K562 (cell line): ENCODE data around the gene TM4SF5. TPM values are rescaled to one million over a fixed set of nuclear protein-coding genes. Genes with fewer than 3 reads are reported as not detected.

Experiments used
- CHD2 ChIP-seq: IDR thresholded peaks from 2 replicates; pipeline ENCODE4 v1.6.1; 2011; ENCODE audit warnings: low read depth, low read length
- HNRNPK ChIP-seq: fragments of 200-400 bp; formaldehyde crosslinking; IDR thresholded peaks from one replicate; pipeline ENCODE4 v1.6.1; 2018; ENCODE audit warnings: mild to moderate bottlenecking, low read depth, low read length; ENCODE audit not compliant: poor library complexity, severe bottlenecking
- MTA1 ChIP-seq: fragments of 450-650 bp; IDR thresholded peaks from 2 replicates; pipeline ENCODE4 v1.6.1; 2017; ENCODE audit warnings: borderline replicate concordance
- NFXL1 ChIP-seq: fragments of 450-650 bp; formaldehyde crosslinking; IDR thresholded peaks from 2 replicates; pipeline ENCODE4 v1.4.0; 2021; ENCODE audit warnings: mild to moderate bottlenecking
- TBL1XR1 ChIP-seq, 2 experiments: IDR thresholded peaks; 2 replicates each; pipeline ENCODE4 v1.6.1; 2012; ENCODE audit warnings: improper control_type of control experiment in 2 of 2, low read length in 2 of 2, mild to moderate bottlenecking in 1 of 2
- ZNF766 ChIP-seq: fragments of 200-800 bp; sonication (Bioruptor generic); conservative IDR thresholded peaks from 2 replicates; pipeline ENCODE4 v1.6.1; 2016; ENCODE audit warnings: missing genetic modification characterization, missing compliant biosample characterization
- polyA plus RNA-seq, 8 experiments: library from polyadenylated mRNA; depleted of rRNA in 4 of 8; stranded (reverse) in 5 of 8; unstranded in 3 of 8; fragments of >200 nt; fragmentation: Nextera tagmentation in 2 of 8; fragmentation: Illumina TruSeq in 1 of 8; extraction: Ambion mirVana in 2 of 8; extraction: Trizol in 1 of 8; gene quantifications; 2 replicates each; pipeline versions ENCODE4 v1.2.1 to v1.2.3, GENCODE V29; 2011 to 2014; ENCODE audit warnings: inconsistent platforms in 1 of 8, missing spikeins in 1 of 8
- total RNA-seq, 7 experiments: library from RNA; depleted of rRNA in 6 of 7; stranded (reverse); fragments of >200 nt in 6 of 7; fragmentation: Illumina TruSeq in 2 of 7; extraction: Trizol in 2 of 7; gene quantifications; 2 replicates each; pipeline versions ENCODE4 v1.2.1 to v1.2.3, GENCODE V29; 2011 to 2021; ENCODE audit warnings: low replicate concordance in 1 of 7
- TF ChIP-seq, protein P1 (sequence below), 2 experiments: fragments of 450-650 bp in 1 of 2; sonication (generic) in 1 of 2; formaldehyde crosslinking in 1 of 2; IDR thresholded peaks; 2 replicates each; pipeline versions ENCODE4 v1.7.1 to v1.9.0; 2016 to 2022; ENCODE audit warnings: inconsistent platforms in 1 of 2, mild to moderate bottlenecking in 1 of 2, missing genetic modification reagents in 1 of 2

The TM4SF5 gene
- total and polyA plus RNA-seq, 9 of the 15 experiments (the other 6 are each of a cell fraction or from before 2014, with no cell fraction given): not detected

DNA sequence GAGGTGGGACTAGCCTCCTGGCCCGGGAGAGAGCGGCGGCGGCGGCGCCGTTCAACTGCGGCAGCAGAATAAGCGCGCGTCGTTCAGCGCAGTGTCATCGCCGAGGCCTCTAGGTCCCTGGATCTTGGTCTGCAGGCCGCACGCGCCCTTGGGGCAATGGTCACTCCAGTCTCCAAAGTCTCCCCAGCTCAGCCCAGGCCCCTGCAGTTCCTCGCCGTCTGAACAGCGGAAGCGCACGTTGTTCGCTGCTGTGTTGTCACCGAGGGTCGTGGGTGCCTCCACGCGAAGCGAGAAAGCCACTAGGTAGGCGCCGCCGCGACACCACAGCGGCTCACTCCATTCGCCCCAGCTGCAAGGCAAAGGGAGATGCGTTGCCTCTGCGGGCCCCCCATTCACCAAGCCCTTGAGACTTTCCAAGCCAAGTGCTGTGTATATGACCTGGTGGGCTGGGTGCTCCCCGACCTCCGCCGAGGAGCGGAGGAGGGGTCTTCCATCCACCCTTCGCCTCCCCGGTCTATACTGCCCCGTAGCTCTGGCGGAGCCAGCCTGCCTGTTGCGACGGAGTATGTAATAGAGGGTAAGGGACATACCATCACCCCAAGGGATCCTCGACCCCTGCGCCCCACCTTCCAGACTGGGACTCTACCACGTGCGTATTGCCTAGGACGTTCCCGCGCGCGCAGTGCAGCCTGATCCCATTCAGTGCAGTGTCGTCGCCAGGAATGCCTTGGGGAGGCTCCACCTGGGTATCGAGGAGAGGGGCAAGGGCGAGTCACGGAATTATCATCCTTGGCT lies 13.8 kb downstream of the TM4SF5 start (continued):
- no peak for TF ChIP-seq MTA1
- no peak for TF ChIP-seq TBL1XR1 (IDR thresholded peaks at IDR 0.05; ENCODE audit: low read length in 2 of 2)
- TF ChIP-seq ZNF766 (CRISPR knock-in tag): no peak
- TF ChIP-seq NFXL1 (CRISPR knock-in tag): no peak
- no peak for TF ChIP-seq HNRNPK
- TF ChIP-seq CHD2: no peak
- TF ChIP-seq, protein P1, sequence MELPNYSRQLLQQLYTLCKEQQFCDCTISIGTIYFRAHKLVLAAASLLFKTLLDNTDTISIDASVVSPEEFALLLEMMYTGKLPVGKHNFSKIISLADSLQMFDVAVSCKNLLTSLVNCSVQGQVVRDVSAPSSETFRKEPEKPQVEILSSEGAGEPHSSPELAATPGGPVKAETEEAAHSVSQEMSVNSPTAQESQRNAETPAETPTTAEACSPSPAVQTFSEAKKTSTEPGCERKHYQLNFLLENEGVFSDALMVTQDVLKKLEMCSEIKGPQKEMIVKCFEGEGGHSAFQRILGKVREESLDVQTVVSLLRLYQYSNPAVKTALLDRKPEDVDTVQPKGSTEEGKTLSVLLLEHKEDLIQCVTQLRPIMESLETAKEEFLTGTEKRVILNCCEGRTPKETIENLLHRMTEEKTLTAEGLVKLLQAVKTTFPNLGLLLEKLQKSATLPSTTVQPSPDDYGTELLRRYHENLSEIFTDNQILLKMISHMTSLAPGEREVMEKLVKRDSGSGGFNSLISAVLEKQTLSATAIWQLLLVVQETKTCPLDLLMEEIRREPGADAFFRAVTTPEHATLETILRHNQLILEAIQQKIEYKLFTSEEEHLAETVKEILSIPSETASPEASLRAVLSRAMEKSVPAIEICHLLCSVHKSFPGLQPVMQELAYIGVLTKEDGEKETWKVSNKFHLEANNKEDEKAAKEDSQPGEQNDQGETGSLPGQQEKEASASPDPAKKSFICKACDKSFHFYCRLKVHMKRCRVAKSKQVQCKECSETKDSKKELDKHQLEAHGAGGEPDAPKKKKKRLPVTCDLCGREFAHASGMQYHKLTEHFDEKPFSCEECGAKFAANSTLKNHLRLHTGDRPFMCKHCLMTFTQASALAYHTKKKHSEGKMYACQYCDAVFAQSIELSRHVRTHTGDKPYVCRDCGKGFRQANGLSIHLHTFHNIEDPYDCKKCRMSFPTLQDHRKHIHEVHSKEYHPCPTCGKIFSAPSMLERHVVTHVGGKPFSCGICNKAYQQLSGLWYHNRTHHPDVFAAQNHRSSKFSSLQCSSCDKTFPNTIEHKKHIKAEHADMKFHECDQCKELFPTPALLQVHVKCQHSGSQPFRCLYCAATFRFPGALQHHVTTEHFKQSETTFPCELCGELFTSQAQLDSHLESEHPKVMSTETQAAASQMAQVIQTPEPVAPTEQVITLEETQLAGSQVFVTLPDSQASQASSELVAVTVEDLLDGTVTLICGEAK (IDR thresholded peaks at IDR 0.05): no peak
- TF ChIP-seq, protein P1 (CRISPR knock-in tag; IDR thresholded peaks at IDR 0.05): no peak
- TF ChIP-seq, all 486 proteins: peak for 0
